GM04503 (cell line): ENCODE results near the gene ZNF662.

ENCODE experiments used
- DNase-seq: peaks from one replicate; pipeline ENCODE4 v3.0.0-alpha.2; 2012; ENCODE audit warnings: low read depth

ZNF662 gene

DNA sequence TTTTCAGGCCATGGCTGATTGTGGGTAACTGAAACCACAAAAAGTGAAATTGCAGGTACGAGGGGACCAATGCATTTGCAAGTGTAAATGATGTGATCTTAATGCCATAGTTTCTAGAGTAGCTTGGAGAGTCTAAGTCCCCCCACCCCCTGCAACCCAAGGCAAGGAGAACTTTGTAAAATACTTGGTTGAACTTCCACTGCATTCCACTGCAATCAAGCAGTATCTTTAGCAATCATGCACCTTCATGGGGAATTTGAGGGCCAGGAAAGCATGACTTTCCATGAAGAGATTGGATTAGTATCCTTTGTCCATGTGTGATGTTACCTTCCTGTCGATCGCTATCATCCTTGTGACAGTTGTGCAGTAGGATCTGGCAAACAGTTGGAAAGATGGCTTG, 18.9 kb upstream of the ZNF662 start:
- DNase-seq: no peak

- DNase-seq: no peak
Measured at GRCh38 chr3:42891042-42891441, 14.9 kb upstream of the ZNF662 start.

DNA sequence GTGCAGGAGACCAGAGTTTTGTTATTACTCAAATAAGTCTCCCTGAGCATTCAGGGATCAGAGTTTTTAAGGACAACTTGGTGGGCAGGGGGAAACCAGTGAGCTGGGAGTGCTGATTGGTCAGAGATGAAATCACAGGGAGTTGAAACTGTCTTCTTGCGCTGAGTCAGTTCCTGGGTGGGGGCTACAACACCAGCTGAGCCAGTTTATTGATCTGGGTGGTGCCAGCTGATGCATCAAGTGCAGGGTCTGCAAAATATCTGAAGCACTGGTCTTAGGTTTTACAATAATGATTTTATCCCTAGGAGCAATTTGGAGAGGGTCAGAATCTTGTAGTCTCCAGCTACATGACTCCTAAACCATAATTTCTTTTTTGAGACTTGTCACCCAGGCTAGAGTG, 13.8 kb upstream of the ZNF662 start:
- DNase-seq: no peak

- DNase-seq: no peak
Measured at GRCh38 chr3:42892807-42893206, 13.1 kb upstream of the ZNF662 start.

GRCh38 chr3:42894698-42895579, 11.0 kb upstream of the ZNF662 start:
- DNase-seq: no peak

DNA sequence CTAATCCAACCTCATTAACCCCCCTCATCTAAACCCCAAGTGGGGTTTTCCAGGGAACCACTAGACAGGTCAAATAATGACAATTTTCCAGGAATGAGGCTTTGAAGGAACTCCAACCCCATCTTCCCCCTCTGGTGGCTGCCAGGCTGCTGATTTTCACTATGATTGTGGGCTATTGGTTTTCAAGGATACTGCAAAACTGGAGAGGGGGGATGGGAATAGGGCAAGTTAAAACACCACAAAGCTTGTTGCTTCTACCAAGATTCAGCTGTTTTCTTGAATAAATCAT, 10.4 kb upstream of the ZNF662 start:
- no peak for DNase-seq

DNA sequence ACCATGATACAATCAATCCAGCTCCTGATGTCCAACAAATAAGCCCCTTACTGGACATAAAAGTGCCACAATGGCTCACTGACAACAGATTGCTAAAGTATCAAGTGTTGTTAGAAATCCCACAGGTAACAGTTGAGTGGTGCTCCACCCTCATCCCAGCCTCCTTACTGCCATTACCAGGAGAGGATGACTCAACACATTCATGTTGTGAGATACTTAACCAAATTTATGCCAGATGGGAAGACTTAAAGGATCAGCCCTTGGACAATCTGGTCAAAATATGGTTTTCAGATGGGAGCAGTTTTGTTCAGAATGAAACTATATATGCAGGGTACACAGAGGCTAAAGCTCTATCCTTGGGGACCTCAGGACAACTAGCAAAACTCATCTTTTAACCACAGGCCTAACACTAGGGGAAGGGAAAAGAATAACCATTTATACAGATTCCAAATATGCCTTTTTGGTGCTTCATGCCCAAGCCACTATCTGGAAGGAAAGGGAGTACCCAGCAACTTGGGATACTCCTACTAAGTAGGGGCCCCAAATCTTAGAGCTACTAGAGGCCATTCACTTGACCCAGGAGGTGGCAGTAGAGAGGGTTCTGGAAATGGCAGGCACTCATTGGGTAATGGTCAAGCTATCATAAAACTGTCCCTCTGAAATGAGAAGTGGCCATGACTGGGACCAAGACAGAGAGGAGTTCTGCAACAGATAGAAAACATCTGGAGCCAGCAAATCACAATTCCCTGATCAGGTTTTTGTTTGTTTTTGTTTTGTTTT, 6.9 kb upstream of the ZNF662 start:
- no peak for DNase-seq

DNA sequence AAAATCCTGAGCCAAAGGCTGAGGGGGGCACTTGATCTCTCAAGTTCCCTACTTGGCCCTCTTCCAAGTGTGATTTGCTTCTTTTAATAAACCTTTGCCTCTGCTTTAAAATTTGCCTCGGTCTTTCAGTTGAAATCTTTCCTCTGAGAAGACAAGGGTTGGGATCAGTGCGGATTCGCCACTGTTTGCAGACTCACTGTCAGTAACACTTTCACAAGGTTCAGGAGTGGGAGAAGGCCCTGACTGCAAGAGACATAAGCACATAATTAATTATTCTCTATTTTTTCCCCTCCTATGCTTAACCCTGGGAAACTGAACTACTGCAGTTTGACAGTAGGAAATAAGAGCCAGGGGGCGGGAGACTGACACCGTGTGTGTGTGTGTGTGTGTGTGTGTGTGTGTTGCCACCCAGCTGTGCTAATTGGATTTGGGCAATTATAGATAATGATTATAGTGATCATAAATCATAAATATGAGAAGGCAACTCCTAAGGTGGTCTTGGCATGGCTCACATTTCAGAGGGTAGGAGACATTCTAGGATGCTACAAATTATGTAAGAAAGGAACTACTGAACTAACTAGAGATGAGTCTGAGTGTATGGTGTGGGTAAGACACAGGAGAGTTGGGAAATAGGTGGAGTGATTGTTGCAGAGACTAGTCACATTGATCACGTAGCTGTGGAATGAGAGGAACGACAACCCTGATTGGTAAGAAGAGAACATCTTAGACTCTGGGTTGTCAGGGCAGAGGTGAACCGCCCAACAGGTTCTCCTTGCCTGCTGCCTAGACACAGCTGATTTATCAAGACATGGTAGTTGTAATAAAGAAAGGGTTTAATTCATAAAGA, 5.5 kb upstream of the ZNF662 start:
- DNase-seq: no peak

- DNase-seq: no peak
Measured at GRCh38 chr3:42901073-42901415, 4.9 kb upstream of the ZNF662 start.

- no peak for DNase-seq
Measured at GRCh38 chr3:42902257-42902656, 3.7 kb upstream of the ZNF662 start.

DNA sequence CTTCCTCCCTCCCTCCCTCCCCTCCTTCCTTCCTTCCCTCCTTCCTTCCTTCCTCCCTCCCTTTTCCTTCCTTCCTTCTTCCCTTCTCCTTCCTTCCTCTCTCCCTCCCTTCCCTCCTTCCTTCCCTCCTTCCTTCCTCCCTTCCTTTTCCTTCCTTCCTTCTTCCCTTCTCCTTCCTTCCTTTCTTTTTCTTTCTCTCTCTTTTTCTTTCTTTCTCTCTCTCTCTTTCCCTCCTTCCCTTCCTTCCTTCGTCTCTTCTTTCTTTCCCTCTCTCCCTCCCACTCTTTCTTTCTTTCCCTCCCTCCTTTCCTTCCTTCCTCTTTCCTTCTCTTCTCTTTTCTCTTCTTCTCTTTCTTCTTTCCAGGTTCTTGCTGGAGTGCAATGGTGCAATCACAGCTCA, 1.9 kb upstream of the ZNF662 start:
- DNase-seq: no peak

DNA sequence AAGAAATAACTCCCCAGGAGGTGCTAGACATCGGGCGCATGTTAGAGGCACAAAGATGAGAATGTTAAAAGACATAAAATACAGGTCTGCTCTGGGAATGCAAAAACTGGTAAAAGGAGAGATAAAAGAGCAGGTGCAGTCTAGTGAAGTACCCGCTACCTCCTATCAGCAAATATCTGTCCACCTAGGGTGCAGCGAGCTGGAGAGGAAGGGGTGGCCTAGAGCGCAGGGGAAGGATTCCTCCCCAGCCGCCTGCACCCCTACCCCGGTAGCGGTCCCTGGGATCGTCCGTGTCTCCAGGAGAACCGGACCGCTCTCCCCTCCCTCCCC, 237 bp upstream of the ZNF662 start:
- no peak for DNase-seq

DNA sequence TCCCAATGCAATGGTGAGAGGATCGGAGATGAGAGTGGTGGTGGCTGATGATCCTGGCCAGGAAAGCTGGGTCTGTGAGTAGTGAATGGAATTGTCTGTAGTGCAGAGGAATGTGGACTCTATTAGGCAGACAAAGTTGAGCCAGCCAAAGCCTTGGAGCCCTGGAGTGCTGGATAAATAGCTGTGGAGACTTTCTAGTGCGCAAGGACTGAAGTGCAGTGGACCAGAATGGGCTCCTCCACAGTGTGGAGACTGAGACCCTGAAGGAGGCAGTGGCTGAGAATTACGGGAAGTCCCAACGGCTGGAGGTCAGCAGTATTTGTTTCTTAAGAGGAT, 874 bp downstream of the ZNF662 start:
- DNase-seq: no peak

DNA sequence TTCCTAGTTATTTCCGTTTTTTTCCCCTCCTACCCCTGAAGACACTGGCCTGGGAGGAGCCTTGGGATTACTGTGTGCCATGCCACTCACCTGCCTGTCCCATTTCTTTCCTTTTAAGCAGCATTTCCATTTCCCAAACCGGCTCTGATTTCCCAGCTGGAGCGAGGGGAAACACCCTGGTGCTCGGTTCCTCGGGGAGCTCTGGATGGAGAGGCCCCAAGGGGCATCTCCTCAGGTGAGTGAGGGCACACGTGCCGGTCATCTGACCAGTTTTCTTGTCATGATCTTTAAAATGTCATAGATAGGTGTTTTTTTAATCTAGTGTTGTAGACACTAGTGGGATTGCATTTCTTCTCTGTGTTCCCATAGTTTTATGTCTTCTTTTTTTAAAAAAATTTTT, 2.7 kb downstream of the ZNF662 start:
- no peak for DNase-seq

- DNase-seq: no peak
Measured at GRCh38 chr3:42911551-42911950, 5.6 kb downstream of the ZNF662 start.

- DNase-seq: no peak
Measured at GRCh38 chr3:42914771-42915515, 9.0 kb downstream of the ZNF662 start.

DNA sequence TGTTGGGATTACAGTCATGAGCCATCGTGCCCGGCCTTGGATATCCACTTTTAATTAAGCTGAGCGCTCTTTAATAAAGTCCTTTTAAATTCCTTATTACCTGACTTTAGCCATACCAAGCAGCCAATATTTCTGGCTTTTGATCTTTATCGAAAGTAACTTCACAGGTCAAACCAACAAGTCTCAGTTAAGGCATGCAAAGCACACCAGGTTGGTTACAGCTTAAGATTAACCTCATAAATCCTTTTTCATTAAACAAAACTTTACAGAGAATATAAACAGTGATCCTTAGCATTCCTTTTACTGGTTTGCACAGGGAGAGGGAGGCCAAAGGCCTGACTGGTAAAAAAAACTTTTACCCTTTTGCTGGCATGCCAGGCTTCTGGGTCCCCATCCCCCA, 17.7 kb downstream of the ZNF662 start:
- no peak for DNase-seq

- DNase-seq: no peak
Measured at GRCh38 chr3:42926310-42926709, 20.4 kb downstream of the ZNF662 start.

DNA sequence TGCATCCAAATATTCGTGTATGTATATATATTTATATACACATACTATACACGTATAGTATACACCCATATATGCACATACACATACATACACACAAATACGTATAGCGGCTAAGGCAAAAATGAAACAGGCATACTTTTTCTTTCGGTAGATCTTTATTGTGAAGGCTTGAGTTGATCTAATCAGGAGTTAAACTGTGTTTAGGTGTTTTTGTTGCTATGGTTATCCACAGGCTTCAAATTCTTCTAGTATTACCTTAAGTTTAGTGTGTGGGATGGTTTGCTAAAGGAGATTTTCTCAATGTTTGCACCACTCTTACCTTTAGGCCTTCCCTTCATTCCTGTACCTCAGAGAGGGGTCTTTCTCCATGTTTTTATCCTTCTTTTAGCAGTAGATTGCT, 28.2 kb downstream of the ZNF662 start:
- DNase-seq: no peak

GRCh38 chr3:42934910-42935309, 29.0 kb downstream of the ZNF662 start:
- no peak for DNase-seq

DNA sequence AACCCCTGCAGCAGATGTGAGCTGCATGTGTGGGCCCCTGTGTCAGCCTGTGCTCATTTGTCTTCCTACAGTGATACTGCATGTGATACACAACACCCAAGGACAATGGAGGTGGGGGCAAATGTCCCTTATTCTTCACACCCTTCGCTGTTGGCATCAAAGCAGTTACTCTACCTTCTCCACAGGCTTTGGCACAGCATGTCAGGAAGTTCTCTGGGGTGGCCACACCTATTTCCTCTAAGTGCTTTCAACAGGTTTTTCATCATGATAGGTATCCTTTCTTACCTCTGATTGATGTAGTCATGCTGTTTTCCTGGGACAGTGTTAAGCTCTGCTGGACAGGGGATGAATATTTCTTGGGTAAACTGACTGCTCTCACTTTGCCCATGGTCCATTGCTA, 29.5 kb downstream of the ZNF662 start:
- no peak for DNase-seq
